22Rv1 (cell line): ENCODE data around the gene FLRT2.

Source experiments
- H3K27ac ChIP-seq: fragments of 450-650 bp; 2 replicates; pipeline ENCODE4 v1.5.1; 2017
- ZFX ChIP-seq: fragments of 450-650 bp; IDR thresholded peaks from 2 replicates; pipeline ENCODE4 v1.6.1; 2017; ENCODE audit warnings: antibody characterized with exemption, borderline replicate concordance
- TF ChIP-seq, protein P1 (sequence below): fragments of 450-650 bp; IDR thresholded peaks from 2 replicates; pipeline ENCODE4 v1.5.1; 2017; ENCODE audit warnings: mild to moderate bottlenecking

FLRT2 gene

DNA sequence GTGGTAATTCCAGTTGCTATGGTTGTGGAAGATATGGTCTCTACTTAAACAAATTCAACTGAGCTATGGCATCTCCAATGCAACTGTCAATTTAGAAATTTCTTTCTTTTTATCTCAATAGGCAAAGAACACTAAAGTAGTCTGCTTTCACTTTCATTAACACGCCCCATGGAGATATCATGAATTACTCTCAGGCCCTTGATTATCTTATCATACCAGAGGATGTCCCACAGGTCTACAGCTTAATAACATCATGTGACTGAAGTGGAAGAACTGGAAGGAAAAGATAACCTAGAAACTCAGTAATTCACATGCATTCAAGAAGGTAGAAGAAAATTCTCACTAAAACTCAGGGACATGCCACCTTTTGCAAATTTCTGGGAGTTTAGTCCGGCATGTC, 114.3 kb downstream of the FLRT2 start:
- TF ChIP-seq ZFX, result no peak
- TF ChIP-seq, protein P1, sequence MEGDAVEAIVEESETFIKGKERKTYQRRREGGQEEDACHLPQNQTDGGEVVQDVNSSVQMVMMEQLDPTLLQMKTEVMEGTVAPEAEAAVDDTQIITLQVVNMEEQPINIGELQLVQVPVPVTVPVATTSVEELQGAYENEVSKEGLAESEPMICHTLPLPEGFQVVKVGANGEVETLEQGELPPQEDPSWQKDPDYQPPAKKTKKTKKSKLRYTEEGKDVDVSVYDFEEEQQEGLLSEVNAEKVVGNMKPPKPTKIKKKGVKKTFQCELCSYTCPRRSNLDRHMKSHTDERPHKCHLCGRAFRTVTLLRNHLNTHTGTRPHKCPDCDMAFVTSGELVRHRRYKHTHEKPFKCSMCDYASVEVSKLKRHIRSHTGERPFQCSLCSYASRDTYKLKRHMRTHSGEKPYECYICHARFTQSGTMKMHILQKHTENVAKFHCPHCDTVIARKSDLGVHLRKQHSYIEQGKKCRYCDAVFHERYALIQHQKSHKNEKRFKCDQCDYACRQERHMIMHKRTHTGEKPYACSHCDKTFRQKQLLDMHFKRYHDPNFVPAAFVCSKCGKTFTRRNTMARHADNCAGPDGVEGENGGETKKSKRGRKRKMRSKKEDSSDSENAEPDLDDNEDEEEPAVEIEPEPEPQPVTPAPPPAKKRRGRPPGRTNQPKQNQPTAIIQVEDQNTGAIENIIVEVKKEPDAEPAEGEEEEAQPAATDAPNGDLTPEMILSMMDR, result no peak
- no peak overlapping the region for H3K27ac ChIP-seq

DNA sequence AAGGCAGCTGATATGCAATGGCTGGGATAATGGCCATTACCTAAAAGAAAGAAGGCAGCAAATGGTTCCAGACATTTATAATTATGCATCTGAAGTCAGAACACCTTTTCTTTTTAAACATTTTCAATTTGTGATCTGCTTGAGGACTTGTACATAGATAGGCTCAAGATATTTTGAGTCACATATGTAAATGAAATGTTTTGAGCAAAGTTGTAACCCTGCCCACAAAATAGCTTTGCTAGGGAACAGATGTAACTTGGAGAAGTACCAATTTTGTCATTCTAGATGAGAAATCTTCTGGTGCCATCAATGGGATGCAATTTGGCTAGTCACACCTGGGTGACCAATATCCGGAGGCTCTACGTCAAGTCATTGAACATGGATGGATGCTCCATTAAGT, 123.1 kb downstream of the FLRT2 start:
- TF ChIP-seq, protein P1, result no peak
- no peak for TF ChIP-seq ZFX
- H3K27ac ChIP-seq, result no peak overlapping the region

DNA sequence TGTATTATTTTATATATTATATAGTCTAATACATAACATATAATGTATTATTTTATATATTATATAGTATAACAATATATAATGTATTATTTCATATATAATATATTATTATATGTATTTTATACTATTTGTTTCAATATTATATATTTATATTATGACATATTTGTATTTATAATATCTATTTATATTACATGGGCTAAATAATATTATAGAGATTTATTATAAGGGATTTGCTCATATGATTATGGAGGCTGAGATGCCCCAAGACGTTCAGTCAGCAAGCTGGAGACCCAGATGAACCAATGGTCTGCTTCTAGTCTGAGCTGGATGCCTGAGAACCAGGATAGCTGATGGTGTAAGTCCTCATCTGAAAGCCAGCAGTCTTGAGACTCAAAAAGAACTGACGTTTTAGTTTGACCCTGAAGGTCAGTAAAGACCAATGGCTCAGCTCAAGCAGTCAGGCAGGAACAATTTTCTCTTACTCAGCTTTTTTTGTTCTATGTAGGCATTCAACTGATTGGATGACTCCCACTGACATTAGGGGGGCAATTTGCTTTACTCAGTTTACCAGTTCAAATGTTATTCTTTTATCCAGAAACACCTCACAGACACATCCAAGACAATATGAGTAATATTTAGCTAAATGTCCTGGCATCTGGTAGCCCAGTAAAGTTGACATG, 130.4 kb downstream of the FLRT2 start:
- no peak for TF ChIP-seq ZFX
- TF ChIP-seq, protein P1, result no peak
- H3K27ac ChIP-seq, result no peak overlapping the region

DNA sequence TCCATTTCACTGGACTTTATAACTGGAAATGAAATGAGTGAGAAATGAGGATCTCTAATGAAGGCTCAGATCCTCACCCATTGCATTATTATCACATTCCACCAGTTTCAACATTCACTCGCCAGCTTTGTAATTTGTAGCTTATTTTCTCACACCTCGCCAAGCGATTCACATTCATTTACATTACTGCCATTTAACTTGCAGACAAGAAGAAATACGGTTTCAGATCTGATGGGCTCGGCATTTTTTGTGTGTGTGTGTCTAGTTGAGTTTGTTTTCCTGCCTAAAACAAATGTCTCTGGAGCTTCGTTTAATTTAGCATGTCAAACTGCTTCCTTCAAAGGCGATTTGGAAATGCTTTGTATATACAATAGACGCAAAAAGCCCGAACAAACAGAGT, 132.2 kb downstream of the FLRT2 start:
- H3K27ac ChIP-seq, result no peak overlapping the region
- TF ChIP-seq, protein P1, result no peak
- no peak for TF ChIP-seq ZFX

DNA sequence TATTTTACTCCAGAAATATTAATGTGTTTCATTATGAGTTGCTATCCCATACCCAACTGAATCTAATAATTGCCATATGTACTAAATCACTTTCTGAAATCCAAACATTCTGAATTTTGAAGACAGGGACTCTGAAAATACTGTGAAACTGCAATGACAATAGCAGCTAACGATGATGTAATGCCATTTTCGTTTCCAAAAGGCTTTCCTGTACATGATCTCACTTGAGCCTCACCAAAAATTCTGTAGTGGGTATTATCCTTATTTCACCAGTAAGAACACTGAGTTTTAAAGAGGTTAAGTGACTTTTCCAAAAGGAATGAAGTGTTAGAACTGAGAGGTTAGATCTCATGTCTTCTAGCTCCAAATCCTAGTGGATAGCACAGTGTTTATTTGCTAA, 133.3 kb downstream of the FLRT2 start:
- no peak overlapping the region for H3K27ac ChIP-seq
- no peak for TF ChIP-seq ZFX
- TF ChIP-seq, protein P1, result no peak

DNA sequence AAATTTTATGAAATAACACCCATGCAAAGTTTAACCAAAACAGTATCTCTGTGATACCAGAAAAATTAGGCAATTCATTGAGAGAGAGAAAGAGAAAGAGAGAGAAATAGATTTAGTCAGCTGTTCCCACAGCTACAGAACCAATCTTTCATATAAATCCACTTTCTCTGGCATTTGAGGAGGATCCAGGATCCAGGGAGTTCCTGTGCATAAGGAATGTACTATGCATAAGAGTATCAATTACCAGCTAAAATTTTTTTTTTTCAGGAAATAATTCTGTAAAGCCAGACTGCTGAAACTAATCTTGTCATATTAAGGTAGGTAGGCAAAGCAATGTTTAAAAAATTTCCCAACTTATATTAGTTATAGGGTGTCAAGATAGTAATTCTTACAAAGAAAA, 133.7 kb downstream of the FLRT2 start:
- no peak overlapping the region for H3K27ac ChIP-seq
- no peak for TF ChIP-seq ZFX
- TF ChIP-seq, protein P1, result no peak

DNA sequence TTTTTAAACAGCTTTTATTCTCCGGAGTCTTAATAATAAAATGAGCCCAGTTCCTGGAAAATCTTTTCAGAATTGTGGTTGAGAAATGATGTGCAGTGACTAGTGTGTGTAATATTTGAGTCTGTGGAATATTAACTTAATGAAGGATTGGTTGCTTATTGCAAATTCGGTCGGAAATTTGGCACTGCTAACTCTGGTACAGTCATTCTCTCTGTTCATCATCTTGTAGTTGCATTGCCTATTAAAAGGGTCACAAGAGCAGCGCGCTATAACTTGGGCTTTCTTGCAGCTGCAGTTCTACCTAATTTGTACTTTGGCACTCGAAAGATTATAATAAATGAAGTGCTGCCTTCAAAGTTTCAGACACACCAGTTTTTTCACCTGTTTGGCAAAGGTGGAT, 146.0 kb downstream of the FLRT2 start:
- TF ChIP-seq, protein P1, result no peak
- no peak for TF ChIP-seq ZFX
- no peak overlapping the region for H3K27ac ChIP-seq
